Right lobe of liver (tissue), 6 donors: ENCODE measurements around the gene TMEM52. TPM values are rescaled to one million over a fixed set of nuclear protein-coding genes. Genes with fewer than 3 reads are reported as not detected.

Experiments
- ATAC-seq, 4 donors: fragments of 200-7000 bp; cut with Tn5 transposase; one replicate each; pipeline ENCODE4 v1.9.1; 2020; ENCODE audit warnings: mild to moderate bottlenecking in 4 of 4, moderate library complexity in 4 of 4
- DNase-seq, 3 donors: peaks; one replicate each; pipeline ENCODE4 v3.0.0-alpha.2; 2020
- H3K27ac ChIP-seq, 3 donors: fragments of 200-600 bp; one replicate each; pipeline ENCODE4 v1.8.0; 2022
- H3K27me3 ChIP-seq, 2 donors: fragments of 200-600 bp; one replicate each; pipeline ENCODE4 v1.8.0; 2022
- H3K36me3 ChIP-seq, 4 donors: fragments of 200-600 bp; sonication (generic) in 1 of 4; one replicate each; pipeline versions ENCODE4 v1.5.1 to v1.8.0; 2017 to 2022; ENCODE audit warnings: control low read depth in 1 of 4
- H3K4me1 ChIP-seq, 4 donors: fragments of 200-600 bp; sonication (generic) in 1 of 4; one replicate each; pipeline versions ENCODE4 v1.5.1 to v1.8.0; 2017 to 2022; ENCODE audit warnings: control low read depth in 1 of 4
- H3K4me3 ChIP-seq, 3 donors: fragments of 200-600 bp; one replicate each; pipeline ENCODE4 v1.8.0; 2022
- H3K9me3 ChIP-seq, 4 donors: fragments of 200-600 bp; sonication (generic) in 1 of 4; one replicate each; pipeline versions ENCODE4 v1.5.1 to v1.8.0; 2017 to 2022; ENCODE audit warnings: control low read depth in 1 of 4
- POLR2A ChIP-seq: fragments of 450-650 bp; IDR thresholded peaks from one replicate; pipeline ENCODE4 v1.6.1; 2017; ENCODE audit warnings: antibody characterized with exemption, mild to moderate bottlenecking
- WGBS: methylation state at CpG from one replicate; pipeline ENCODE4 v1.1.6; 2018; ENCODE audit warnings: low coverage, low lambda C conversion rate; ENCODE audit not compliant: insufficient coverage; ENCODE audit errors: missing lambda C conversion rate; 5-methylcytosine and 5-hydroxymethylcytosine counted together
- intact Hi-C, 2 donors: fragments of 100-400 bp; cut with DNase I; formaldehyde crosslinking; loops; one replicate each; pipeline versions ENCODE4 v1.11.2 to v1.14.1; 2022
- total RNA-seq, 6 experiments: library from RNA; depleted of rRNA in 2 of 6; stranded (reverse); fragments of >200 nt in 2 of 6; fragmentation: NEBNext Ultra II Directional in 3 of 6; extraction: Animal tissue kit (Norgen Biotek cat#: 25700) in 3 of 6; gene quantifications; one replicate each; pipeline versions ENCODE4 v1.1.0 to v1.2.4, GENCODE V29; 2016 to 2023
- TF ChIP-seq, protein P1 (sequence below), 4 donors: fragments of 200-600 bp in 3 of 4; fragments of 450-650 bp in 1 of 4; IDR thresholded peaks; one replicate each; pipeline versions ENCODE4 v1.5.1 to v1.8.0; 2016 to 2022; ENCODE audit warnings: antibody characterized with exemption in 4 of 4, mild to moderate bottlenecking in 2 of 4
- donor health status: DM: no; HTN: yes; CAD: no.
- donor health status: DM: no; HTN: no; CAD: no.
- donor health status: DM: no; HTN: no; CAD: no.
- donor health status: DM: no; HTN: yes; CAD: no.
- donor health status: DM: no; HTN: yes; CAD: no.

The TMEM52 gene
- total RNA-seq, 6 experiments from 2014 or later = 2.3 to 13.2 (median 6.0) TPM

DNA sequence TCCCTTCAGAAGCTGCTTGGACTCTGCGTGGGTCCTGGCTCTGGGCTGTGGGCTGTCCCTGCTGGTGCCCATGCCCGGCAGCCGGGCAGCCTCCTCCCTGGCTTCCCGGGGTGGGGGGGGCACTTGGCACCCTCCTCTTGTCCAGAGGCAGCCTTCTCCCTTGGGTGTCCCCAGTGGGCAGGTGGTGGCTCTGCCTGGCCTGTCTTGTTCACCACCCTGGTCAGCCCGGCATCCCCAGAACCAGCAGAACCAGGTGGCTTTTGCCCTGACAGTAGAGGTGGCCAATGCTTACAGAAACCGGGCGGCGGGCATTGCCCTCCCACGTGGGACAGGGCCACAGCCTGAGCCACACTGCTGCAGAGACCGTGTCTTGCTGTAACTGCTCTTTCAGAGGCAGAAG is 46.5 kb upstream of the TMEM52 start:
- no peak for DNase-seq

DNA sequence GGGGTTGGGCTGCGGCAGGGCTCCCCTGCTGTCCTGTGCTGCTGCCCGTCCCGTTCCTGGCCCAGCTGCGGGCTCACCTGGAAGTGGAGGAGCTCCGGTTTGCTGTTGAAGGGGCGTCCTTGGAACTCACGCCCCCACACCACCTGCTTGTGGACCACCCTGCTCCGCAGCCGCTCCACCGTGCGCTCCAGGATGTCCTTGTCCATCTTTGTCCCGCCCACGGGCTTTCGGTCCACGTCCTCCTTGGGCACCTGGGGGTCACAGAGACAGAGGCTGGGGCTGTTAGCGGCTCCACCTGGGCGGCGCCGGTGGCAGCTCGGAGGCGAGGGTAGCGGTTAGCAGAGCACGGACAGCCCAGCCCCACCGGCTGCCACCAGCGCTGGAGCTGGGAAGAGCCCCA is 45.7 kb upstream of the TMEM52 start:
- no peak overlapping the region for H3K27ac ChIP-seq
- no peaks in the 10 kb centered on the region for H3K4me1 ChIP-seq
- no peak for TF ChIP-seq POLR2A
- TF ChIP-seq, protein P1, sequence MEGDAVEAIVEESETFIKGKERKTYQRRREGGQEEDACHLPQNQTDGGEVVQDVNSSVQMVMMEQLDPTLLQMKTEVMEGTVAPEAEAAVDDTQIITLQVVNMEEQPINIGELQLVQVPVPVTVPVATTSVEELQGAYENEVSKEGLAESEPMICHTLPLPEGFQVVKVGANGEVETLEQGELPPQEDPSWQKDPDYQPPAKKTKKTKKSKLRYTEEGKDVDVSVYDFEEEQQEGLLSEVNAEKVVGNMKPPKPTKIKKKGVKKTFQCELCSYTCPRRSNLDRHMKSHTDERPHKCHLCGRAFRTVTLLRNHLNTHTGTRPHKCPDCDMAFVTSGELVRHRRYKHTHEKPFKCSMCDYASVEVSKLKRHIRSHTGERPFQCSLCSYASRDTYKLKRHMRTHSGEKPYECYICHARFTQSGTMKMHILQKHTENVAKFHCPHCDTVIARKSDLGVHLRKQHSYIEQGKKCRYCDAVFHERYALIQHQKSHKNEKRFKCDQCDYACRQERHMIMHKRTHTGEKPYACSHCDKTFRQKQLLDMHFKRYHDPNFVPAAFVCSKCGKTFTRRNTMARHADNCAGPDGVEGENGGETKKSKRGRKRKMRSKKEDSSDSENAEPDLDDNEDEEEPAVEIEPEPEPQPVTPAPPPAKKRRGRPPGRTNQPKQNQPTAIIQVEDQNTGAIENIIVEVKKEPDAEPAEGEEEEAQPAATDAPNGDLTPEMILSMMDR (IDR thresholded peaks at IDR 0.05) = no peak
- no peaks in the 10 kb centered on the region for H3K27me3 ChIP-seq
- no peaks in the 10 kb centered on the region for H3K36me3 ChIP-seq
- no peak for DNase-seq
- intact Hi-C loops = loop anchor here (5.0 to 10.0 kb wide), 2 partner anchors 60 to 77 kb away; no protein-coding TSS in a partner anchor
- no peak overlapping the region for H3K4me3 ChIP-seq
- 71% methylated on average over 10 of the region's 25 CpGs for WGBS
- no peak for ATAC-seq
- no peaks in the 10 kb centered on the region for H3K9me3 ChIP-seq

More for the DNA sequence above, 46.5 kb upstream of the TMEM52 start:
- intact Hi-C loops = loop anchor here in 1 of 2 donors (10.0 kb wide), 1 partner anchor 59 kb away; no protein-coding TSS in a partner anchor
- Histone ChIP-seq H3K4me3 (no peak overlapping the region), H3K36me3 (no peaks in the 10 kb centered on the region), H3K27me3 (no peaks in the 10 kb centered on the region), H3K9me3 (no peaks in the 10 kb centered on the region), H3K27ac (no peak overlapping the region), H3K4me1 (no peaks in the 10 kb centered on the region)
- ATAC-seq = no peak
- 61% methylated on average over 4 of the region's 10 CpGs for WGBS
- TF ChIP-seq POLR2A = no peak
- TF ChIP-seq, protein P1 (IDR thresholded peaks at IDR 0.05) = no peak

DNA sequence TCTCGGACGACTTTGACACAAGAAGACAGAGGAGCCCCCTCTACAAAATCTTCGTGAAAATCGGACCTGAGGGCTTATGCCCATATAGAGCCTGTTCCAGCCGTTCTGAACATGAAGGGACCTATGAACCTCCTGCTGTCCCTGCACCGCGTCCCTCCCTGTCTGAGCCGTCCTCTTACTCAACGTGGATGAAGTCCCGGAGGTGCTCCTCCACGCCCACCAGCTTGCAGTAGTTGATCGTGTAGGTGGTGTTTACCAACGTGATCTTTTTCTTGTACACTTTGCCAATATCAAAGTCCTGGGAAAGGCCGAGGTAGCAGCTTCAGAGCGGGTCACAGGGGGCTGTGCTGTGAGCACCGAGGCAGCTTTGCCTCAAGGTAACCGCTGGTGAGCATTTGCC is 44.5 kb upstream of the TMEM52 start:
- intact Hi-C loops = loop anchor here (5.0 to 10.0 kb wide), 2 partner anchors 61 to 79 kb away; no protein-coding TSS in a partner anchor

DNA sequence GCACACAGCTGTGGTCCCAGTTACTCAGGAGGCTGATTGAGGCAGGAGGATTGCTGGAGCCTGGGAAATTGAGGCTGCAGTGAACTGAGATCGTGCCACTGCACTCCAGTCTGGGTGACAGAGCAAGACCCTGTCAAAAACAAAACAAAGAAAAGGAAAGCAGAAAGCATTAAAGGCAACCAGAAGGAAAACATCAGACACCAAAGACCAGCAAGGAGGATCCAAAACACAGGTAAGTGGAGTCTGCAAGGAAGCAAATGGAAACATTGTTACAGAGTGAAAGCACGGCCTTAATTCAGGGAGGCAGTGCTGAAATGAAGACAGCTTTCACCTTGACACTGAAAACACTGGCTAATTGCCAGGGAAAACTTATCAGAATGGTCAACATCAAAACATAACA is 43.7 kb upstream of the TMEM52 start:
- WGBS = 71% methylated on average over 2 of the region's 2 CpGs
- Histone ChIP-seq H3K4me3 (no peak overlapping the region), H3K9me3 (no peaks in the 10 kb centered on the region), H3K36me3 (no peaks in the 10 kb centered on the region), H3K27me3 (no peaks in the 10 kb centered on the region), H3K4me1 (no peaks in the 10 kb centered on the region), H3K27ac (no peak overlapping the region)
- no peak for TF ChIP-seq POLR2A
- TF ChIP-seq, protein P1 (IDR thresholded peaks at IDR 0.05) = no peak
- no peak for DNase-seq
- no peak for ATAC-seq
- intact Hi-C loops = loop anchor here (5.0 to 10.0 kb wide), 2 partner anchors 62 to 80 kb away; no protein-coding TSS in a partner anchor

More for the DNA sequence above, 44.5 kb upstream of the TMEM52 start:
- no peak for ATAC-seq
- Histone ChIP-seq H3K36me3 (no peaks in the 10 kb centered on the region), H3K4me1 (no peaks in the 10 kb centered on the region), H3K27me3 (no peaks in the 10 kb centered on the region), H3K4me3 (no peak overlapping the region), H3K9me3 (no peaks in the 10 kb centered on the region), H3K27ac (no peak overlapping the region)
- no peak for DNase-seq
- WGBS = 43% methylated on average over 13 of the region's 17 CpGs
- TF ChIP-seq, protein P1 (IDR thresholded peaks at IDR 0.05) = no peak
- no peak for TF ChIP-seq POLR2A
